OCI-LY1 (cell line): ENCODE data around the gene TNFSF18.

Source experiments
- H2AFZ ChIP-seq: fragments of 200-600 bp; sonication (generic), shearing (Covaris generic); 2 replicates; pipeline ENCODE4 v1.6.0; 2014; ENCODE audit warnings: antibody characterized with exemption, mild to moderate bottlenecking, low read length
- H3F3A ChIP-seq: fragments of 200-600 bp; sonication (generic), shearing (Covaris generic); 2 replicates; pipeline ENCODE4 v1.6.0; 2014; ENCODE audit warnings: mild to moderate bottlenecking, antibody characterized with exemption, low read length, moderate library complexity; ENCODE audit not compliant: insufficient read depth
- H3K27ac ChIP-seq: fragments of 200-600 bp; sonication (generic); 2 replicates; pipeline ENCODE4 v1.5.1; 2014; ENCODE audit warnings: low read length, mixed run types, mild to moderate bottlenecking, low read depth; ENCODE audit not compliant: poor library complexity, severe bottlenecking
- H3K27me3 ChIP-seq: fragments of 200-600 bp; sonication (generic); 2 replicates; pipeline ENCODE4 v1.6.0; 2014; ENCODE audit warnings: antibody characterized with exemption, mild to moderate bottlenecking, low read length, moderate library complexity; ENCODE audit not compliant: insufficient read depth
- H3K36me3 ChIP-seq: fragments of 200-600 bp; sonication (generic); 2 replicates; pipeline ENCODE4 v1.6.1; 2014; ENCODE audit warnings: mild to moderate bottlenecking, antibody characterized with exemption, low read length, moderate library complexity, mixed read lengths; ENCODE audit not compliant: insufficient read depth
- H3K4me1 ChIP-seq: fragments of 200-600 bp; sonication (generic); 2 replicates; pipeline ENCODE4 v1.5.1; 2014; ENCODE audit warnings: mild to moderate bottlenecking, low read length, moderate library complexity; ENCODE audit not compliant: insufficient read depth, severe bottlenecking
- H3K4me2 ChIP-seq: fragments of 200-600 bp; sonication (generic), shearing (Covaris generic); 2 replicates; pipeline ENCODE4 v1.6.1; 2014; ENCODE audit warnings: low read length
- H3K4me3 ChIP-seq: fragments of 200-600 bp; sonication (generic); 2 replicates; pipeline ENCODE4 v1.5.1; 2014; ENCODE audit warnings: low read length, low read depth, mild to moderate bottlenecking, mixed read lengths; ENCODE audit not compliant: poor library complexity, severe bottlenecking
- H3K79me2 ChIP-seq: fragments of 200-600 bp; shearing (Covaris generic); 2 replicates; pipeline ENCODE4 v1.6.1; 2016; ENCODE audit warnings: mixed run types, low read length, mixed read lengths; ENCODE audit not compliant: insufficient read depth
- H3K9ac ChIP-seq: fragments of 200-600 bp; sonication (generic), shearing (Covaris generic); 2 replicates; pipeline ENCODE4 v1.6.1; 2014; ENCODE audit warnings: mild to moderate bottlenecking, low read length, mixed read lengths
- H3K9me2 ChIP-seq: fragments of 200-600 bp; sonication (generic), shearing (Covaris generic); 2 replicates; pipeline ENCODE4 v1.6.1; 2014; ENCODE audit warnings: low read depth, mild to moderate bottlenecking, low read length, mixed read lengths
- H3K9me3 ChIP-seq: fragments of 200-600 bp; shearing (Covaris generic); 2 replicates; pipeline ENCODE4 v1.6.1; 2014; ENCODE audit warnings: low read length, mixed read lengths
- H4K20me1 ChIP-seq: fragments of 200-600 bp; sonication (generic), shearing (Covaris generic); 2 replicates; pipeline ENCODE4 v1.6.0; 2016; ENCODE audit warnings: mild to moderate bottlenecking, low read length; ENCODE audit not compliant: insufficient read depth
- EZH2 ChIP-seq: fragments of 200-600 bp; sonication (generic), shearing (Covaris generic); IDR thresholded peaks from 2 replicates; pipeline ENCODE4 v1.8.0; 2017; ENCODE audit warnings: borderline replicate concordance, mixed run types, mild to moderate bottlenecking, antibody characterized with exemption, low read length, moderate library complexity, mixed read lengths
- TF ChIP-seq, protein P1 (sequence below): fragments of 200-600 bp; sonication (generic), shearing (Covaris generic); IDR thresholded peaks from 2 replicates; pipeline ENCODE4 v1.5.1; 2017; ENCODE audit warnings: mild to moderate bottlenecking, antibody characterized with exemption, low read length, moderate library complexity, mixed read lengths

Gene TNFSF18

DNA sequence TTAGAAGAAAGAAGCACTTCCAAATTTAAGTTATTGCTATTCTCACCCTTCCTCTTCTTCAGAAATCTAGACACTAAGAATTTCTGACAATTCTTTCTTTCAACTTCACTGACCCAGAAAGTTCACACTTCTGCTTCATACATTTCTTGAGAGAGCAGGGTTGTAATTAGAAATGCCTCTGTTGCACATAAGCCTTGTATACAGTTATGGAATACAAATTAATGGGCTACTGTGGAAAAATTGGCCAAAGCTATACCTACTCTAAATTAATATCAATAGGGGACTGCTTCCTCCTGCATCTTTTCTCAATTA is 1.5 kb downstream of the TNFSF18 start:
- no peaks in the 10 kb centered on the region for H4K20me1 ChIP-seq
- H3F3A ChIP-seq = no peaks in the 10 kb centered on the region
- TF ChIP-seq, protein P1, sequence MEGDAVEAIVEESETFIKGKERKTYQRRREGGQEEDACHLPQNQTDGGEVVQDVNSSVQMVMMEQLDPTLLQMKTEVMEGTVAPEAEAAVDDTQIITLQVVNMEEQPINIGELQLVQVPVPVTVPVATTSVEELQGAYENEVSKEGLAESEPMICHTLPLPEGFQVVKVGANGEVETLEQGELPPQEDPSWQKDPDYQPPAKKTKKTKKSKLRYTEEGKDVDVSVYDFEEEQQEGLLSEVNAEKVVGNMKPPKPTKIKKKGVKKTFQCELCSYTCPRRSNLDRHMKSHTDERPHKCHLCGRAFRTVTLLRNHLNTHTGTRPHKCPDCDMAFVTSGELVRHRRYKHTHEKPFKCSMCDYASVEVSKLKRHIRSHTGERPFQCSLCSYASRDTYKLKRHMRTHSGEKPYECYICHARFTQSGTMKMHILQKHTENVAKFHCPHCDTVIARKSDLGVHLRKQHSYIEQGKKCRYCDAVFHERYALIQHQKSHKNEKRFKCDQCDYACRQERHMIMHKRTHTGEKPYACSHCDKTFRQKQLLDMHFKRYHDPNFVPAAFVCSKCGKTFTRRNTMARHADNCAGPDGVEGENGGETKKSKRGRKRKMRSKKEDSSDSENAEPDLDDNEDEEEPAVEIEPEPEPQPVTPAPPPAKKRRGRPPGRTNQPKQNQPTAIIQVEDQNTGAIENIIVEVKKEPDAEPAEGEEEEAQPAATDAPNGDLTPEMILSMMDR = no peak
- TF ChIP-seq EZH2 = no peak
- no peaks in the 10 kb centered on the region for H3K9me3 ChIP-seq
- no peak overlapping the region for H3K4me2 ChIP-seq
- no peaks in the 10 kb centered on the region for H3K79me2 ChIP-seq
- H3K4me1 ChIP-seq = no peaks in the 10 kb centered on the region
- no peaks in the 10 kb centered on the region for H3K27me3 ChIP-seq
- no peak overlapping the region for H3K9ac ChIP-seq
- no peak overlapping the region for H3K4me3 ChIP-seq
- no peak overlapping the region for H2AFZ ChIP-seq
- H3K9me2 ChIP-seq = no peaks in the 10 kb centered on the region
- no peaks in the 10 kb centered on the region for H3K36me3 ChIP-seq
- H3K27ac ChIP-seq = no peak overlapping the region

DNA sequence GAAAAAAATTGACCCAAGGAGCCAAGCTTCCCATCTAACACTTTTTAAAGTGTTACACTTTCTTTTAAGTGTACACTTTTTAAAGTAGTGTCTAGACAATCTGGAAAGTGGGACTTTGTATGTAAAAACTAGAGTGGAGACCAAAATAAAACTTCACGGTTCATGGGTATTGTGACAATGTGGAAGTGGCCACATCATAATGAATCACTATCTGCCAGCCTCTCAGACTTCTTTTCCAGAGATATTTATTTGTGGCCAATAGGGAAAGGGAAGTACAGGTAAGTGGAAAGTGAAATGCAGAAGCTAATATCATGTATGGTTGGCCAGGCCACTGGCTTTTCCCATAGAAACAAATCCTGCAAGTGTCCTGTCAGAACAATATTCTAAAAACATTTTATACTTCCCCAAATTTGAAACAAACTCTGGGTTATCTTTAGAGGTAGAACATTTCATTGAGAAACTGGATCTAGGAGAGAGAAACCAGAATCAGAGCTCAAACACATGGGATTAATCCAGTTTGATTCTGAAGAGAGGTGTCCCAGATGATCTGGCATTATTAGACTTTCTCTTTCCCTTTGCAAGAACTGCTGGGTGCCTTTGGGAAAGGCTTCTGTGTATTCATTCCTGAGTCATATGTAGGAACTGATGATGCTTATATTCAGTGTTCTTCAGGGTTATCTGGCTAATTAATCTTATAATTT is 2.0 kb downstream of the TNFSF18 start:
- H3K9me2 ChIP-seq = no peaks in the 10 kb centered on the region
- no peak overlapping the region for H3K27ac ChIP-seq
- no peaks in the 10 kb centered on the region for H3K4me1 ChIP-seq
- no peaks in the 10 kb centered on the region for H3K9me3 ChIP-seq
- H3K4me2 ChIP-seq = no peak overlapping the region
- no peak overlapping the region for H2AFZ ChIP-seq
- no peaks in the 10 kb centered on the region for H3K27me3 ChIP-seq
- H3K9ac ChIP-seq = no peak overlapping the region
- no peaks in the 10 kb centered on the region for H3K79me2 ChIP-seq
- TF ChIP-seq, protein P1 = no peak
- no peak for TF ChIP-seq EZH2
- H3K4me3 ChIP-seq = no peak overlapping the region
- H3F3A ChIP-seq = no peaks in the 10 kb centered on the region
- no peaks in the 10 kb centered on the region for H3K36me3 ChIP-seq
- no peaks in the 10 kb centered on the region for H4K20me1 ChIP-seq

DNA sequence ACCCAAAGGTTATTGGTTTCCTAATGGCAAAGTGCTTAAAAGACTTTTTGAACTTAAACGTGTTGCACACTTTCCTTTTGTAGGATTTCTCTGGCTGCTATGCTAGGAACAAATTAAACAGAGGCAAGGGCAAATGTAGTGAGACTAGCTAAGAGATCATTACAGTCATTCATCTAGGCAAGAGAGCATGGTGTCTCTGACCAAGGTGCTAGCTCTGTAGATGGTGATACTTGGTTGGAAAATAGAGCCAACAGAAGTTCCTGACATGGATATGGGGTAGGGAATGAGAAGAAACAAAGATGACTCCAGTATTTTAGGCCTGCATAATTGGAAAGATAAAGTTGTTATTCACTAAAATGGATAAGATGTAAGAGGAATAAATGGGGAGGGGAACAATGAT is 6.1 kb downstream of the TNFSF18 start:
- Histone ChIP-seq H3K9me3 (no peaks in the 10 kb centered on the region), H3K27me3 (no peaks in the 10 kb centered on the region), H3K9me2 (no peaks in the 10 kb centered on the region), H3K4me3 (no peak overlapping the region), H3K27ac (no peak overlapping the region), H3K9ac (no peak overlapping the region), H3F3A (no peaks in the 10 kb centered on the region), H4K20me1 (no peaks in the 10 kb centered on the region), H3K36me3 (no peaks in the 10 kb centered on the region), H3K79me2 (no peaks in the 10 kb centered on the region), H3K4me2 (no peak overlapping the region), H2AFZ (no peak overlapping the region), H3K4me1 (no peaks in the 10 kb centered on the region)
- TF ChIP-seq, protein P1 = no peak
- no peak for TF ChIP-seq EZH2
